Trophoblast cell (in vitro differentiated cells and primary cell): ENCODE data around the gene OR5AU1.
A peak's percentile ranks its signal among the peaks of the same experiment; 100 is the strongest.

Experiments
- DNase-seq, 2 donors: peaks; one replicate each; pipeline ENCODE4 v3.0.0-alpha.2; 2016
- H2AFZ ChIP-seq: 2 replicates; pipeline ENCODE4 v1.6.1; 2013; ENCODE audit warnings: low read length, moderate library complexity, mild to moderate bottlenecking; ENCODE audit not compliant: insufficient read depth, poor library complexity
- H2AK5ac ChIP-seq: 2 replicates; pipeline ENCODE4 v1.6.1; 2013; ENCODE audit warnings: mild to moderate bottlenecking, low read length
- H2BK120ac ChIP-seq: 2 replicates; pipeline ENCODE4 v1.6.1; 2013; ENCODE audit warnings: low read length, mild to moderate bottlenecking, moderate library complexity; ENCODE audit not compliant: insufficient read depth, poor library complexity
- H2BK12ac ChIP-seq: 2 replicates; pipeline ENCODE4 v1.6.1; 2013; ENCODE audit warnings: mild to moderate bottlenecking, low read length, moderate library complexity
- H2BK5ac ChIP-seq: 2 replicates; pipeline ENCODE4 v1.6.1; 2013; ENCODE audit warnings: low read length, low read depth, moderate library complexity, mild to moderate bottlenecking; ENCODE audit not compliant: poor library complexity
- H3K14ac ChIP-seq: 2 replicates; pipeline ENCODE4 v1.6.1; 2013; ENCODE audit warnings: mild to moderate bottlenecking, low read length
- H3K18ac ChIP-seq: 2 replicates; pipeline ENCODE4 v1.6.1; 2013; ENCODE audit warnings: mild to moderate bottlenecking, low read length
- H3K23ac ChIP-seq: 2 replicates; pipeline ENCODE4 v1.6.1; 2013; ENCODE audit warnings: low read length
- H3K27ac ChIP-seq: 2 replicates; pipeline ENCODE4 v1.5.1; 2013; ENCODE audit warnings: low read depth, mild to moderate bottlenecking, inconsistent platforms, low read length, moderate library complexity
- H3K27me3 ChIP-seq: 2 replicates; pipeline ENCODE4 v1.6.1; 2013; ENCODE audit warnings: inconsistent platforms, mild to moderate bottlenecking, low read length, moderate library complexity; ENCODE audit not compliant: insufficient read depth
- H3K36me3 ChIP-seq, 2 experiments: 1 replicate in 1 of 2; 2 replicates in 1 of 2; pipeline ENCODE4 v1.6.1; 2013; ENCODE audit warnings: low read length in 2 of 2, mild to moderate bottlenecking in 2 of 2, moderate library complexity in 1 of 2; ENCODE audit not compliant: insufficient read depth in 2 of 2, control insufficient read depth in 1 of 2
- H3K4ac ChIP-seq: 2 replicates; pipeline ENCODE4 v1.6.1; 2013; ENCODE audit warnings: low read depth, mild to moderate bottlenecking, low read length, moderate library complexity
- H3K4me1 ChIP-seq, 2 experiments: 1 replicate in 1 of 2; 2 replicates in 1 of 2; pipeline ENCODE4 v1.6.1; 2013; ENCODE audit warnings: low read length in 2 of 2, mild to moderate bottlenecking in 2 of 2, moderate library complexity in 1 of 2; ENCODE audit not compliant: insufficient read depth in 2 of 2, control insufficient read depth in 1 of 2
- H3K4me2 ChIP-seq: 2 replicates; pipeline ENCODE4 v1.6.1; 2013; ENCODE audit warnings: inconsistent platforms, mild to moderate bottlenecking, low read length, moderate library complexity
- H3K4me3 ChIP-seq: 2 replicates; pipeline ENCODE4 v1.5.1; 2013; ENCODE audit warnings: mild to moderate bottlenecking, low read depth, low read length, inconsistent platforms
- H3K79me1 ChIP-seq: one replicate; pipeline ENCODE4 v1.6.1; 2013; ENCODE audit warnings: low read length
- H3K79me2 ChIP-seq: 2 replicates; pipeline ENCODE4 v1.6.1; 2013; ENCODE audit warnings: low read length, mild to moderate bottlenecking; ENCODE audit not compliant: control insufficient read depth, insufficient read depth, poor library complexity
- H3K9ac ChIP-seq: 2 replicates; pipeline ENCODE4 v1.6.1; 2013; ENCODE audit warnings: mild to moderate bottlenecking, low read length
- H3K9me3 ChIP-seq: 2 replicates; pipeline ENCODE4 v1.6.1; 2013; ENCODE audit warnings: low read depth, mild to moderate bottlenecking, control low read depth, inconsistent platforms, low read length; ENCODE audit not compliant: insufficient read depth
- H4K12ac ChIP-seq: 2 replicates; pipeline ENCODE4 v1.6.1; 2013; ENCODE audit warnings: low read depth, mild to moderate bottlenecking, low read length, moderate library complexity
- H4K8ac ChIP-seq: 2 replicates; pipeline ENCODE4 v1.6.1; 2013; ENCODE audit warnings: low read depth, mild to moderate bottlenecking, low read length, moderate library complexity
- H4K91ac ChIP-seq: one replicate; pipeline ENCODE4 v1.6.1; 2013; ENCODE audit warnings: low read depth, mild to moderate bottlenecking, low read length, moderate library complexity
- WGBS: extraction: QIAGEN DNeasy Blood & Tissue Kit; methylation state at CpG from one replicate; pipeline ENCODE4 v1.1.7; 2013; ENCODE audit warnings: missing lambda C conversion rate; ENCODE audit not compliant: insufficient read length, insufficient coverage; ENCODE audit errors: extremely low coverage; 5-methylcytosine and 5-hydroxymethylcytosine counted together

The OR5AU1 gene

DNA sequence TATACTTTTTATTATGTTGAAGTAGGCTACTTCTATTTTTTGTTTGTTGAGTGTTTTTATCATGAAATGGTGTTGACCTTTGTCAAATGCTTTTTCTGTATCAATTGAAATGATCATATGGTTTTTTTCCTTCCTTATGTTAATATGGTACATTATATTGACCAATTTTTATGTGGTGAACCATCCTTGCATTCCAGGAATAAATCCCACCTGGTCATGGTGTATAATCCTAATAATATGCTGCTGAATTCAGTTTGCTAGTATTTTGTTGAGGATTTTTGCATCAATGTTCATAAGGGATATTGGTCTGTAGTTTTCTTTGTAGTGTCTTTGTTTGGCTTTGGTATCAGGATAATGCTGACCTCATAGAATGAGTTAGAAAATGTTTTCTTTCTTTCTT, 10.4 kb downstream of the OR5AU1 start:
- no peak overlapping the region for H3K27ac ChIP-seq
- H3K4me3 ChIP-seq = no peak overlapping the region
- no peak overlapping the region for H4K8ac ChIP-seq
- no peak overlapping the region for H2BK120ac ChIP-seq
- H4K12ac ChIP-seq = no peak overlapping the region
- no peak overlapping the region for H2BK5ac ChIP-seq
- H3K79me1 ChIP-seq = no peaks in the 10 kb centered on the region
- no peak overlapping the region for H3K4me2 ChIP-seq
- no peaks in the 10 kb centered on the region for H3K4me1 ChIP-seq
- no peak overlapping the region for H3K23ac ChIP-seq
- H2AFZ ChIP-seq = no peak overlapping the region
- no peaks in the 10 kb centered on the region for H3K36me3 ChIP-seq
- H3K79me2 ChIP-seq = no peaks in the 10 kb centered on the region
- no peak overlapping the region for H2AK5ac ChIP-seq
- H4K91ac ChIP-seq = no peak overlapping the region
- no peak overlapping the region for H2BK12ac ChIP-seq
- no peak for DNase-seq
- no peaks in the 10 kb centered on the region for H3K27me3 ChIP-seq
- H3K14ac ChIP-seq = no peak overlapping the region
- H3K9ac ChIP-seq = no peak overlapping the region
- no peaks in the 10 kb centered on the region for H3K9me3 ChIP-seq
- H3K4ac ChIP-seq = no peak overlapping the region
- H3K18ac ChIP-seq = no peak overlapping the region

DNA sequence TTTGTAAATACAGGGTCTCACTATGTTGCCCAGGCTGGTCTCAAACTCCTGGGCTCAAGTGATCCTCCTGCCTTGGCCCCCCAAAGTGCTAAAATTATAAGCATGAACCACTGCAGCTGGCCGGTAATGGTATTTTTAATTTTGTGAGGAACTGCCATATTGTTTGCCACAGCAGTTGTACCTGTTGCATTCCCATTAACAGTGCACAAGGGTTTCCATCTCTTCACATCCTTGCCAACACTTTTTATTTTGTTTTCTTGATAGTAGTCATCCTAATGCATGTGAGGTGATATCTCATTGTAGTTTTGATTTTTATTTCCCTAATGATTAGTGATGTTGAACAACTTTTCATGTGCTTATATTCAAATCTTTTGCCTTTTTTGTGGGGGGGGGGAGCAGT, 13.5 kb downstream of the OR5AU1 start:
- H3K9ac ChIP-seq = no peak overlapping the region

DNA sequence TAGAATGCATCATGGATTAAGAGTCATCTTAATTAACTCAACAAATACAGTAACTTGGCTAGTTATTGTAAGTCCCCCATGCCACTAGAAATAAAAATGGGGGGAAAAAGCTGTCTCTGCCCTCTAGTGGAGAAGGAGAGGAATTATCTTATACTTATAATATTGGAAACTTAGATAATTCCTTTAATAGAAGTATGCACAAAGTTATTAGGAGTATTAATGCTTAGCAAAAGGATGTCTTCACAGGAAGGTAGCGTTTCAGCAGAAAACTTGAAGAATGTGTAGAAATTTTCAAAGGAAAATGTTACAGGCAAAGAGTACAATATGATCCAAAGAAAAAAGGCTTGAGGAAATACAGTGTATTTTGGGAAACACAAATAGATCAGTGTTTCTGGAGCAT, 19.8 kb downstream of the OR5AU1 start:
- H2BK5ac ChIP-seq = no peak overlapping the region
- H3K79me2 ChIP-seq = no peaks in the 10 kb centered on the region
- no peak overlapping the region for H2BK120ac ChIP-seq
- no peaks in the 10 kb centered on the region for H3K4me1 ChIP-seq
- no peak overlapping the region for H4K8ac ChIP-seq
- H3K27me3 ChIP-seq = no peaks in the 10 kb centered on the region
- H2AFZ ChIP-seq = no peak overlapping the region
- no peak overlapping the region for H3K9ac ChIP-seq
- H3K9me3 ChIP-seq = no peaks in the 10 kb centered on the region
- H4K12ac ChIP-seq = no peak overlapping the region
- H3K14ac ChIP-seq = no peak overlapping the region
- no peaks in the 10 kb centered on the region for H3K36me3 ChIP-seq
- H3K18ac ChIP-seq = no peak overlapping the region
- no peak overlapping the region for H2BK12ac ChIP-seq
- no peak overlapping the region for H3K4me3 ChIP-seq
- DNase-seq = peak in 1 of 2 donors; percentile 15
- no peak overlapping the region for H2AK5ac ChIP-seq
- no peak overlapping the region for H4K91ac ChIP-seq
- no peak overlapping the region for H3K27ac ChIP-seq
- H3K79me1 ChIP-seq = no peaks in the 10 kb centered on the region
- no peak overlapping the region for H3K4me2 ChIP-seq
- no CpG with 5 or more reads among the region's 1 CpG for WGBS
- no peak overlapping the region for H3K23ac ChIP-seq
- no peak overlapping the region for H3K4ac ChIP-seq

More for the DNA sequence above, 13.5 kb downstream of the OR5AU1 start:
- no peak overlapping the region for H3K4me2 ChIP-seq
- H2BK5ac ChIP-seq = no peak overlapping the region
- no peak overlapping the region for H4K12ac ChIP-seq
- H3K4me3 ChIP-seq = no peak overlapping the region
- no peak for DNase-seq
- H2AK5ac ChIP-seq = no peak overlapping the region
- no peak overlapping the region for H3K27ac ChIP-seq
- no peak overlapping the region for H3K18ac ChIP-seq
- no peak overlapping the region for H4K8ac ChIP-seq
- no peak overlapping the region for H2BK12ac ChIP-seq
- H3K4ac ChIP-seq = no peak overlapping the region
- H3K23ac ChIP-seq = no peak overlapping the region
- no peak overlapping the region for H4K91ac ChIP-seq
- H2AFZ ChIP-seq = no peak overlapping the region
- no peaks in the 10 kb centered on the region for H3K27me3 ChIP-seq
- H3K4me1 ChIP-seq = no peaks in the 10 kb centered on the region
- no peaks in the 10 kb centered on the region for H3K9me3 ChIP-seq
- H3K79me2 ChIP-seq = no peaks in the 10 kb centered on the region
- WGBS = no CpG with 5 or more reads among the region's 1 CpG
- no peaks in the 10 kb centered on the region for H3K36me3 ChIP-seq
- no peaks in the 10 kb centered on the region for H3K79me1 ChIP-seq
- H2BK120ac ChIP-seq = no peak overlapping the region
- H3K14ac ChIP-seq = no peak overlapping the region

DNA sequence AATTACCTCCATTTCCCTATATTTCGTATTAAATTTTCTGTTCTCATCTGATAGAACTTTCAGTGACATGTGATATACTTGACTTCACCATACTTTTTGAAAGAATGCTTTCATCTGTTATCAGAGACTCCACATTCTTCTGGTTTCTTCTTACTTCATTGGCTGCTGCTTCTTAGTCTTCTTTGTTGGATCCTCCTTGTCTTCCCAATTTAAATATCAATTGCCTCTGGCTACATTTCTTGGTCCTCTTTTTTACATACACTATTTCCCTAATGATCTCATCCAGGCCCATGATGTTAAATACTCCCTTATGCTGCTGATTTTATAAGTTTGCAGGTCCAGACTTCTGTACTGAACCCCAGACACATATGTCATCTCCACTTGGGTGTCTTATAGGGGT, 22.0 kb downstream of the OR5AU1 start:
- Histone ChIP-seq H2AK5ac (no peak overlapping the region), H3K27me3 (no peaks in the 10 kb centered on the region), H2BK12ac (no peak overlapping the region), H3K79me2 (no peaks in the 10 kb centered on the region), H4K91ac (no peak overlapping the region), H3K23ac (no peak overlapping the region), H3K18ac (no peak overlapping the region), H2BK5ac (no peak overlapping the region), H3K4me1 (no peaks in the 10 kb centered on the region), H2AFZ (no peak overlapping the region), H3K14ac (no peak overlapping the region), H3K36me3 (no peaks in the 10 kb centered on the region), H3K9me3 (no peaks in the 10 kb centered on the region), H3K79me1 (no peaks in the 10 kb centered on the region), H3K27ac (no peak overlapping the region), H3K9ac (no peak overlapping the region), H3K4me2 (no peak overlapping the region), H4K8ac (no peak overlapping the region), H2BK120ac (no peak overlapping the region), H3K4ac (no peak overlapping the region), H4K12ac (no peak overlapping the region), H3K4me3 (no peak overlapping the region)
- no peak for DNase-seq
- WGBS = 100% methylated on average over 1 of the region's 1 CpG
